Activated T-helper 17 cell treated with anti-CD3 and anti-CD28 coated beads, Interleukin-2, amount 50 U/mL, for 72 hours (primary cell): ENCODE measurements around the gene SRRM2. TPM values are rescaled to one million over a fixed set of nuclear protein-coding genes. Genes with fewer than 3 reads are reported as not detected.

Experiments
- ATAC-seq: fragments of 150-1000 bp; cut with Tn5 transposase; replicated peaks from 2 replicates; pipeline ENCODE4 v1.10.0; 2021; ENCODE audit warnings: mild to moderate bottlenecking, moderate library complexity
- H3K27ac Mint-ChIP-seq: one replicate; pipeline ENCODE4 v1.8.0; 2022; ENCODE audit warnings: mixed read lengths
- H3K27me3 Mint-ChIP-seq: one replicate; pipeline ENCODE4 v1.8.0; 2022; ENCODE audit warnings: mixed read lengths
- H3K36me3 Mint-ChIP-seq: one replicate; pipeline ENCODE4 v1.8.0; 2022; ENCODE audit warnings: low read depth, mild to moderate bottlenecking, mixed read lengths
- H3K4me1 Mint-ChIP-seq: one replicate; pipeline ENCODE4 v1.8.0; 2022; ENCODE audit warnings: mixed read lengths
- H3K4me3 Mint-ChIP-seq: one replicate; pipeline ENCODE4 v1.8.0; 2022; ENCODE audit warnings: mild to moderate bottlenecking, mixed read lengths
- H3K9me3 Mint-ChIP-seq: one replicate; pipeline ENCODE4 v1.8.0; 2022; ENCODE audit warnings: mixed read lengths
- total RNA-seq, 2 donors: library from RNA; stranded (reverse); gene quantifications; one replicate each; pipeline ENCODE4 v1.2.3, GENCODE V29; 2022

The SRRM2 gene
- total RNA-seq, 2 donors from 2014 or later, result 553 to 810 TPM

- H3K4me3 Mint-ChIP-seq, result no peak overlapping the region
- peak; percentile 3 for ATAC-seq
- no peak overlapping the region for H3K27ac Mint-ChIP-seq
- no peaks in the 10 kb centered on the region for H3K27me3 Mint-ChIP-seq
- H3K4me1 Mint-ChIP-seq, result peaks cover 6% of the 10 kb centered on the region
- no peaks in the 10 kb centered on the region for H3K9me3 Mint-ChIP-seq
- H3K36me3 Mint-ChIP-seq, result peaks cover 29% of the 10 kb centered on the region
These were observed 41.7 kb upstream of the SRRM2 start for GRCh38 chr16:2710711-2711231.

GRCh38 chr16:2711370-2712062 is 40.9 kb upstream of the SRRM2 start:
- H3K9me3 Mint-ChIP-seq, result no peaks in the 10 kb centered on the region
- no peak overlapping the region for H3K4me3 Mint-ChIP-seq
- peaks cover 6% of the 10 kb centered on the region for H3K4me1 Mint-ChIP-seq
- no peak for ATAC-seq
- no peaks in the 10 kb centered on the region for H3K27me3 Mint-ChIP-seq
- no peak overlapping the region for H3K27ac Mint-ChIP-seq
- peaks cover 21% of the 10 kb centered on the region for H3K36me3 Mint-ChIP-seq

- Mint-ChIP-seq H3K9me3 (no peaks in the 10 kb centered on the region), H3K4me1 (peaks cover 6% of the 10 kb centered on the region), H3K36me3 (peaks cover 17% of the 10 kb centered on the region), H3K27me3 (no peaks in the 10 kb centered on the region), H3K4me3 (no peak overlapping the region), H3K27ac (peak overlapping the region; percentile 36)
- ATAC-seq, result no peak
These were observed 40.4 kb upstream of the SRRM2 start for GRCh38 chr16:2712063-2712441.

GRCh38 chr16:2712546-2712945 is 39.9 kb upstream of the SRRM2 start:
- ATAC-seq, result no peak

GRCh38 chr16:2713523-2713922 is 38.9 kb upstream of the SRRM2 start:
- peaks cover 3% of the 10 kb centered on the region for H3K36me3 Mint-ChIP-seq
- H3K27me3 Mint-ChIP-seq, result no peaks in the 10 kb centered on the region
- H3K27ac Mint-ChIP-seq, result no peak overlapping the region
- no peak for ATAC-seq
- H3K9me3 Mint-ChIP-seq, result no peaks in the 10 kb centered on the region
- peaks cover 6% of the 10 kb centered on the region for H3K4me1 Mint-ChIP-seq
- H3K4me3 Mint-ChIP-seq, result no peak overlapping the region

More at GRCh38 chr16:2712546-2712945, 39.9 kb upstream of the SRRM2 start:
- H3K4me3 Mint-ChIP-seq, result no peak overlapping the region
- no peaks in the 10 kb centered on the region for H3K9me3 Mint-ChIP-seq
- peaks cover 12% of the 10 kb centered on the region for H3K36me3 Mint-ChIP-seq
- H3K27me3 Mint-ChIP-seq, result no peaks in the 10 kb centered on the region
- no peak overlapping the region for H3K27ac Mint-ChIP-seq
- H3K4me1 Mint-ChIP-seq, result peaks cover 6% of the 10 kb centered on the region

GRCh38 chr16:2713985-2714774 is 38.3 kb upstream of the SRRM2 start:
- H3K4me1 Mint-ChIP-seq, result peaks cover 6% of the 10 kb centered on the region
- peak overlapping the region; percentile 20 for H3K27ac Mint-ChIP-seq
- H3K36me3 Mint-ChIP-seq, result no peaks in the 10 kb centered on the region
- no peaks in the 10 kb centered on the region for H3K27me3 Mint-ChIP-seq
- no peak for ATAC-seq
- H3K9me3 Mint-ChIP-seq, result no peaks in the 10 kb centered on the region
- peak overlapping the region; percentile 41 for H3K4me3 Mint-ChIP-seq

GRCh38 chr16:2715064-2715463 is 37.4 kb upstream of the SRRM2 start:
- H3K27me3 Mint-ChIP-seq, result no peaks in the 10 kb centered on the region
- peak overlapping the region; percentile 41 for H3K4me3 Mint-ChIP-seq
- H3K4me1 Mint-ChIP-seq, result peaks cover 6% of the 10 kb centered on the region
- no peak for ATAC-seq
- peak overlapping the region; percentile 20 for H3K27ac Mint-ChIP-seq
- no peaks in the 10 kb centered on the region for H3K9me3 Mint-ChIP-seq
- H3K36me3 Mint-ChIP-seq, result no peaks in the 10 kb centered on the region

GRCh38 chr16:2715519-2715918 is 36.9 kb upstream of the SRRM2 start:
- H3K4me3 Mint-ChIP-seq, result peak overlapping the region; percentile 41

GRCh38 chr16:2715966-2716885 is 36.2 kb upstream of the SRRM2 start:
- ATAC-seq, result no peak
- Mint-ChIP-seq H3K4me3 (peak overlapping the region; percentile 32), H3K9me3 (no peaks in the 10 kb centered on the region), H3K27ac (no peak overlapping the region), H3K27me3 (no peaks in the 10 kb centered on the region), H3K4me1 (peaks cover 6% of the 10 kb centered on the region), H3K36me3 (no peaks in the 10 kb centered on the region)

More at GRCh38 chr16:2715519-2715918, 36.9 kb upstream of the SRRM2 start:
- Mint-ChIP-seq H3K9me3 (no peaks in the 10 kb centered on the region), H3K27me3 (no peaks in the 10 kb centered on the region), H3K4me1 (peaks cover 6% of the 10 kb centered on the region), H3K27ac (no peak overlapping the region), H3K36me3 (no peaks in the 10 kb centered on the region)
- peak; percentile 77 for ATAC-seq

GRCh38 chr16:2716948-2717347 is 35.5 kb upstream of the SRRM2 start:
- H3K4me1 Mint-ChIP-seq, result peaks cover 6% of the 10 kb centered on the region
- H3K27me3 Mint-ChIP-seq, result no peaks in the 10 kb centered on the region
- peak overlapping the region; percentile 5 for H3K4me3 Mint-ChIP-seq
- ATAC-seq, result no peak
- no peaks in the 10 kb centered on the region for H3K36me3 Mint-ChIP-seq
- no peak overlapping the region for H3K27ac Mint-ChIP-seq
- no peaks in the 10 kb centered on the region for H3K9me3 Mint-ChIP-seq

- H3K27ac Mint-ChIP-seq, result no peak overlapping the region
- no peaks in the 10 kb centered on the region for H3K9me3 Mint-ChIP-seq
- no peaks in the 10 kb centered on the region for H3K36me3 Mint-ChIP-seq
- no peak overlapping the region for H3K4me3 Mint-ChIP-seq
- H3K27me3 Mint-ChIP-seq, result no peaks in the 10 kb centered on the region
- peaks cover 6% of the 10 kb centered on the region for H3K4me1 Mint-ChIP-seq
- ATAC-seq, result no peak
These were observed 34.8 kb upstream of the SRRM2 start for GRCh38 chr16:2717383-2718263.

GRCh38 chr16:2719328-2720063 is 32.9 kb upstream of the SRRM2 start:
- H3K36me3 Mint-ChIP-seq, result no peaks in the 10 kb centered on the region
- peaks cover 3% of the 10 kb centered on the region for H3K27me3 Mint-ChIP-seq
- peaks cover 6% of the 10 kb centered on the region for H3K4me1 Mint-ChIP-seq
- no peaks in the 10 kb centered on the region for H3K9me3 Mint-ChIP-seq
- no peak for ATAC-seq
- peak overlapping the region; percentile 73 for H3K4me3 Mint-ChIP-seq
- no peak overlapping the region for H3K27ac Mint-ChIP-seq

- H3K27me3 Mint-ChIP-seq, result peaks cover 4% of the 10 kb centered on the region
These were observed 32.4 kb upstream of the SRRM2 start, which contains the start of gene PRSS27 for GRCh38 chr16:2720064-2720457. TSS of gene PRSS27 (minus strand) at chr16:2720224. CDS start at chr16:2720160, 64 bp downstream.

More at GRCh38 chr16:2720064-2720457, 32.4 kb upstream of the SRRM2 start, which contains the start of gene PRSS27:
- ATAC-seq, result no peak
- Mint-ChIP-seq H3K4me3 (peak within 1 kb of the TSS; percentile 73), H3K9me3 (no peaks in the 10 kb centered on the region), H3K27ac (peak within 1 kb of the TSS; percentile 66), H3K36me3 (no peaks in the 10 kb centered on the region), H3K4me1 (peaks cover under 1% of the 10 kb centered on the region)
